Measurements from ENCODE around the gene AP2A2.

DNA sequence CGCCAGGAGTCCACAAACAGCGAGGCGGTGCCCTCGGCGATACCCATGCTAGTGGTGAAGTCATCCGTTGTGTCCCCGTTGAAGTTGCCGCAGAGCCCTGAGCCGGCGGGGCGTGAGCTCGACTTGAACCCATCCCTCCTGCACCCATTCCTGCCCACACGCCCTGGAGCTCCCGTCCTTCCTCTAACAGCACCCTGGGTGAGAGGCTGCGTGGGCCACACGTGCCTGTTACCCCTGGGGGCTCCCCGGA is 102.5 kb downstream of the AP2A2 start:
- TF ChIP-seq CTCF (conservative IDR thresholded peaks at IDR 0.05; ENCODE audit: low read depth, low read length): no peak
- no peak for TF ChIP-seq EZH2 (IDR thresholded peaks at IDR 0.05; ENCODE audit: low read length, unreplicated experiment)
- TF ChIP-seq EZH2phosphoT487 (IDR thresholded peaks at IDR 0.05; ENCODE audit: borderline replicate concordance, low read length): no peak

Data from PC-3 (cell line).